ENCODE results near the gene ZNF219.

ZNF219 gene

DNA sequence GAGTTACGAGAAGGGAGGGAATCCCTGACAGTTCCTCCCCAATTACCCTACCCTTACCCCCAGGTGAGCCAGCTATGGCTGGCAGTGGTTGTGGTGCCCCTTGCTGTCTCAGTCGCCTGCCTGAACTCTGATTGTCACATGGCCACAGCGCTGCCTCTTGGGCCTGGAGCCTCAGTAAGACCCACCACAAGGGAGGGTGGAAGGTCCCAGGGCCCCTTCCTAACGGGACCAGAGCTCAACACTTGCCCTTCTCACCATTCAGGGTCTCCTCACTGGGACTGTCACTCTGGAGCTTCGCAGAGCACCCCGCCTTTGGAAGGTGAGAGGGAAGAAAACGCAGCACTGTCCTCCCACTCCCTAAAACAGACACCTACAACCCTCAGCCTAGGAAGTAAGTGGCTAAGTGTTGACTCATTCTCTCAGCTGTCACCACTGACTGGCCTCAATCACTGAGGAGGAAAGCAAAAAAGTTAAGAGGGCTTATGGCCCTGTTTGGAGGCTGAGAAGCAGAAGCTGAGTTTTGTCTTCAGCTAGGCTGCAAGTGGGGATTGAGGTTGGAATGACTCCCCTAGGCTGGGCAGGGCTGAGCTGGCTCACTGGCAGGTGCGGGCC lies 3.5 kb upstream of the ZNF219 start:
- DNase-seq = no peak

DNA sequence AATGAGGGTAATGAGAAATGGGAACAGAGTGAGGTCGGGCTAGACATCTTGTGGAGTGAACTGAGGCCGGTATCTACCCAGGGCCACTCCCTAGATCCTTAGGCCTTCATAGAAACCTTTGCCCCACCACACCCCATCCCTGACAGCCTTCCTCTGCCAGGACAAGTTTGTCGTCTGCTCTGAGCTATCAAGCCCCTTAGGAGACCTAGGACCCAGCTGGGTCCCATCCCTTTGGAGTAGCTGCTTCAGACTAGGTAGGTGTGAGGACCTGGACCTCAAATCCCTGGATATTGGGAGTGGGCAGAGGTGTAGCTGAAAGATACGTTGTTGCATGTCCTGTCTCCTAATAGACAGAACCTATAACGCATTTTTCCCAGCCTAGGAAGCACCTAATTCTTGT lies 2.5 kb upstream of the ZNF219 start, which contains the start of gene TMEM253:
TMEM253 (plus strand) TSS at position 136 of the 400 bp plus-strand sequence. CDS start 278 bp downstream, outside the sequence.
- no peak for DNase-seq

DNA sequence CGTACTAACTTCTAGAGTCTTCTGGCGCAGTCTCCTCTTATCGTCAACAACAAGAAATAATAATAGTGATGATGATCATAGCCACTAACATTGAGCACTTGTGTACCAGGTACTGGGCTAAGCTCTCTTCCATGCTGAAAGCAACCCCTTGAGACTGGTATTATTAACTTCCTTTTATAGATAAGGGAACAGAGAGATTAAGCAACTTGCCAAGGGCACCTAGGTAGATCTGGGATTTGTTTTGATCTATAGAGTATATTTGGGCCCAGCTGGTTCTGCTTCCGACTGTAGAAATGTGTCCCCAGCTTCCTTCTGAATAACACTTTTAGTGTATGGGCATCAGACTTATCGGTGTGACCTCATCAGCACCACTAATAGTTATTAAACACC lies 1.1 kb upstream of the ZNF219 start:
- DNase-seq = no peak

DNA sequence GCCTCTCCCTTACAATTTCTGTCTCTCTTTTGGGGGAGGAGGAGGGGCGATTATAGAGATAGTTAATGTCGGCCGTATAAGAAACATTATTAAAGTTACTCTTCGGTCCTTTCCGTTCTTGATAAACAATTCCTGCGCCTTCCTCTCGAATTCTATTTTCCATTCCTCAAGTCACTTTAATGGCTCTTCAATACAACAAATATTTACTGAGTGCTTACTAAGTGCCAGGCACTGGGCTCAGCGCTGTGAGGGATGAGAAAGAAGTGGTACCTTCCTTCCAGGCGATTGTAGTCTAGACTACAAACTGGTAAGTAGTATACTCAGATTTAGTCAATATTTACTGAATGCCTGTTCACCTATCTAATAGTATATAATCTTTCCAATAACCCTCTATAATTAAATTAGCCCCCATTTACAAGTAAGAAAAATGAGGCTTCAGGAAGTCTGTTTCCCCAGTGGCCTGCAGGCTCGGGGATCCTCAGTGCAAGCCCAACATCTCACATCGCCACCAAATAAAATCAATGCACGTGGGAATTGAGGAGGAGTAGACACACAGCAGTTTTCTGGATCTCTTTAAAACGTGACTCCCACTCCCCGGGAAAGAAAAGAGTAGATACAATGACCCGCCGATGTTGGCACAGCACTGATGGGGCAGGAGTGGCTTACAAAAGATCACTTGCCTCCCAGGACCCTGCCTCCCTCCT lies 589 bp upstream of the ZNF219 start:
- no peak for DNase-seq

DNA sequence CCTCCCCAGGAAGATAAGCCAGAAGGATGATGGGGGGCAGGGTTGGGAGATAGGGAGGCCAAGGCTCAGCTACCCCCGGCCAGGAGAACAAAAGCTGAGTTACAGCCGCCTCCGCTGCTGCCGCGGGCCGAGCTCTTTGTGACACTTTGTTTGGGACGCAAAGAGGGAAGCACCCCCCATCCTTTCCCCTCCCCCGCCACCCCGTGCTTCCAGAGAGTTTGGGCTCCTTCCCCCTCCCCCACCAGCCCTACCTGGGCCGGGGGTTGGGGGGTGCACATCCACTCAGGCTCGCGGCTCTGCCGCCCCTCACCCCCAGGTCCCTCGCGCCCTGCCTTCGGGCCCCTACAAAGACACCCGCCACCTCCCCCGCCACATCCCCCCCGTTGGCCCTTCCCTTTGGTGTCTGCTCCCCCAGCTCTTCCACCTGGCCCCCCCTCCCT lies 799 bp downstream of the ZNF219 start:
- DNase-seq = no peak

DNA sequence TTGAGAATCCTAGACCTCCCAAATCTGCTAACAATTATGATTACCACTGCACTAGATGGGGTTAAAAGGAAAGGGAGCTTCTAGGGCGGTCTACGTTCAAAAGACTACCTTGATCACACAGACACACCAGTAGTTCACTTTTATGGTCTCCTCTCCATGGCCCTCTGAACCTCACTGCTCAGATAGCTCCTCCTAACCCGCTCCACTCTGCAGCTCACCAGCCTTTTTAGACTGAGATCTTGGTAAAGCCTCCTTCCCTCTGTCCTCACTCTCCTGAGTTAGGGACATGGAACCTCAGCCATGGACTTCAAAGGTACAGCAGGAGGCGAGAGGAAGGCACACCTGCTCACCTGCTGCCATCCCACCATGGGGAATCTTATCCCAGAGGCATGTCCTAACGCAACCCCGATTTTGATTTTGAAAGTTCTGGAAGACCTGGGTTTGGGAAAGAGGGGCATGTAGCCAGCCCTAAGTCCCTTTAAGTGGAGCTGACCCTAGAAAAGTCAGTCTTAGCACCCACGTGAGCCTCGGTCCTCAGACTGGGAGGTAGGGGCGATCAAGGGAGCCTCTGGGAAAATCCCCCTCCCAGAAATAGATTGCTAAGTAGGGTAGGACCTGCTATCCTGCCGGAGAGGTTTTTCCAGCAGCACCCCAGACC lies 1.3 kb downstream of the ZNF219 start:
- DNase-seq = peak; percentile 23

DNA sequence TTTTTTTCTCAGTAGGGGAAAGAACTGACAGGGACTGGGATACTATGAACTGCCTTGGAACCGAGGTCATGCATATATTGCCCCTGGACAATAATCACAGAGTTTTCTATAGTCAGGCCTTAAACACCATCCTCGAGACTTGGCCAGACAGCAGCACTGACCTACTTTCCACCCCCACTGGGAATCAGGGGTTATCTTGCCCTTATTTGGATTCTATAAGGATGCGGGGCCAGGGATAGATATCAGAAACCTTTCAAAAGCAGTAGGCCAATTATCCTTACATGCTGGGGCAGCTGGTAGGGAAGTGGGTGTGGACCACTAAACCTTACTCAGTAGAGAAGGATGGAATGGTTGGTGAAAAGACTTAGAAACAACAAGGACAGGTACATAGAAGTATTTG lies 2.0 kb downstream of the ZNF219 start:
- no peak for DNase-seq

DNA sequence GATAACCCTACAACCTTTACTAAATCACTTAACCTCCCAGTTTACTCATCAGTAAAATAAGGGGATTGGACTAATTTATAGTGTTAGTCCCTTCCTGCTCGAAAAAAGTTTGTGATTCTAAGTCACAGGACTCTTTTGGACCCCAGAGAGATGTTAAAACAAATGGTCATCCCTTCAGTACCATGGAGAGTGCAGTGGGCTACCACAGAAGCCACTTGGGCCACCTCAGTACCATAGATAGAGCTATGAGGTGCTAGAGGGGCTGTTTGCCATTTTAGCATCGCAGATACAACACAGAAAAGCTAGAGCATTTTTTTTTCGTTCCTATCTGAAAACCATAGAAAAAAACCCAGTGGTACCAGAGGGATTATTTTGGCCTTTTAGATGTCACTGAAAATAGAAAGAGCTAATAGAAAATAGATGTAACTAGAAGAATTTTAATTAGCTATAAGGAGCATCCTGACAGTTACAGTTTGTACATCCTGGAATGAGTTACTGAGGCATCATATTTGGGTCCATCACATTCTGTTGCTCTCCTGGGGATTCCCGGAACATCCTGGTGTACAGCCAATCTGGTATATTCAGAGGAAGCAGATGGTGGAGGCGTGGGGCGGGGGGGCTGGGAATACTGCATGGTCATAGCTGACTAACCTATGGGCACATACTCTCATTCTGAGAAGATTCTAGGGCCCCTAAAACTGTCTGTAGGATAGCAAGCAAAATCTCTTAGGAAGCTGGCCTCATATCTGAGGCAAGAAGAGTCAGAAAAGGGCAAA lies 2.8 kb downstream of the ZNF219 start:
- DNase-seq = no peak

DNA sequence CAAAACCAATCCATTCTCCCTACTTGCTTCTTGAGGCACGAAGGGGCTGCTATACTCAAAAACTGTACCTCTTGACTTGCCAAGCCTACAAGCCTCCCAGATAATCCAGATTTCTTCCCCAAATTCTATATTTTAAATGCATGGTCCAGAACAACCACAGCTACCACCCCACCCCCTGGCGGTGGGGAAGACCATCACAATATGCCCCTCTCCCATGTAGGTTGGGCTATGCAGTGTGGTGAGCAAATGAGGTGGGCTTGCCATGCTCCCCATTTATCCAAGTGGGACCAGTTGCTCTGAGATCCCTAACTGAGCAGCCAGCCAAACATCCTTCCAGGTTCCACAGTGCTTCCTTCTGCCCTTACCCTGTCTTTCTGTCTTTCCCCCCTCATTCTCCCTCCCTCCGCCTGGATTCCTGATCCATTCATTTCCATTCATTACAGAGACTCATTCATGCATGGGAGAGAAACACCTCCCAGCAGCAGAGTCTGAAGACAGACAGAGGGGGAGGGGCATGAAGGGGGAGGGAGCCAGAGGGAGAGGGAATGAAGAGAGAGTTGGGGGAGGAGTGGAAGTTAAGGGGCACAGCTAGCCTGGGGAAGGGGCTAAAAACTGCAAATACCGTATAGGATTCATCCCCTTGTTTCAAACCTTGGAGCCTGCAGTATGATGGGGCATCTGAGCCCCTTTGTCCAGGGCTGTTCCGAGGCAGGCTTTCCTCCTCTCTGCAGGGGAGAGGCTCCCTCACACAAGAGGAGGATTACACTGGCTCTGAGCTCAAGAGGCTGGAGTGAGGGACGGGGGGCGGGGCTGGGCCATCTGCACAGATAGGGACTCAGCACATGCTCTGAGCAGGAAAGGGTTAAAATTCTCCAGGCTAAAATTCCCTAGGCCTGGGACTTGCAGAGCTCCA lies 4.4 kb downstream of the ZNF219 start:
- DNase-seq = peak; percentile 92

DNA sequence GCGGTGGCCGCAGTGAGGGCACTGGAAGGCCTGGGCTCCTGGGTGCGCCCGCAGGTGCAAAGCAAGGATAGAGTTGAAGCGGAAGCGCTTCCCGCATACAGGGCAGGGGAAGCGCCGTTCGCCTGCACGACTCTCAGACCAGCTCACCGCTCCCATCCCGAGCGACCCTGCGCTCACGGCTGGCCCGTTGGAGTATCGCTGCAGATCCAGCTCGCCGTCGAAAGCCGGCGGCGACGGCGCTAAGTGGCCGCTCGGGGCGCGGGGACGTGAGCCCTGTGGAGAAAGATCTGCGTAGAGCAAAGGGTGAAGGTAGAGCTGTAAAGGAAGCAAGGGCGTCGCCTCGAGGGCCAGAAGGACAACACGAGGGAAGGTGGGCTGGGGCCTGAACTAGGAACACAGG lies 5.4 kb downstream of the ZNF219 start:
- no peak for DNase-seq

DNA sequence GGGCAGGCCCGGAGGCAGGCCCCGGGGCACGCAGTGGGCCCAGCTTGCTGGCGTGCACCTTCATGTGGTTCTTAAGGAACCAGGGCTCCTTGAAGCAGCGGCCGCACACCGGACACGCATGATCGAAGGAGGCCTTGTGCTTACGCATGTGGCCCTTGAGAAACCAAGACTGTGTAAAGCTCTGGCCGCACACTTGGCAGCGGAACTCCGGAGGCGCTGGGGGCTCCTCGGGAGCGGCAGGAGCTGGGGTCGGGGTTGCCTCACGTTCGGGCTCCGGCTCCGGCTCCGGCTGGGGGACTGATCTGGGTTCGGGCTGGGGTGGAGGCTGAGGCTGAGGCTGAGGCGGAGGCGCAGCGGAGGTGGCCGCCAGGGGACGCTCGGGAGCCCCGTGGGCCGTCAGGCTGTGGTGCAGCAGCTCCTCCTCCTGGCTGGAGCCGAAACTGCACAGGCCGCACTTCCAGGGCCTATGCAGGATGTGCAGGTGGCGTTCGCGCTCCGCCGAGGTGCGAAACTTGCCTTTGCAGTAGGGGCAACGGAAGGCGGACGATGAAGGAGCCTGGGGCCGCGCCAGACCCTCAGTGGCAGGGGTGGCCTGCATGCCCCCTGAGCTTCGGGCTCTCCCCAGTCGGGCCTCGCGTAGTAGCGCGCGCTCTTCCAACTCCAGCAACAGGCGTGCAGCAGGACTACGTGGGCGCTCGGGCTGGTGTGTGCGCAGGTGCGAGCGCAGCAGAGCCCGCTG lies 6.0 kb downstream of the ZNF219 start:
- DNase-seq = no peak

DNA sequence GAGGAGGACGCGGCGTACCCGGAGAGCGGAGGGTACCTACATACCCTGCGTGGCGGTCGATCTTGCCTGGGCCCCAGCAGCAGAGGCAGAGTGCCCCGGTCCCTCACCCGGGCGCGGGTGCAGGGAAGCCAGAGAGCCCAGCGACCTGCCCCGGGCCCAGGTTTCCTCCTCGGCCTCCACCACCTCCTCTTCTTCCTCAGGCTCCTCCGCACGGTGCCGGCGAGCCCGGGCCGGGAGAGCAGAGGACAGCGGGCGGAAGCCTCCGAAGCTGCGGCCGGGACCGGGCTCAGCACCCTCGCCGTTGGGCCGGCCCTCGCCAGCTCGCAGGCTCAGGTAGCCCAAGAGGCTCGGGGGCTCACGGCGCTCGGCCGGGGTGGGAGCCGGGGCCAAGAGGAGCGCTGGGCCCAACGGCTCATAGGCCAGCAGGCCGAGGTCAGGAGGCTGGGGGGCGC lies 6.6 kb downstream of the ZNF219 start:
- DNase-seq = no peak

DNA sequence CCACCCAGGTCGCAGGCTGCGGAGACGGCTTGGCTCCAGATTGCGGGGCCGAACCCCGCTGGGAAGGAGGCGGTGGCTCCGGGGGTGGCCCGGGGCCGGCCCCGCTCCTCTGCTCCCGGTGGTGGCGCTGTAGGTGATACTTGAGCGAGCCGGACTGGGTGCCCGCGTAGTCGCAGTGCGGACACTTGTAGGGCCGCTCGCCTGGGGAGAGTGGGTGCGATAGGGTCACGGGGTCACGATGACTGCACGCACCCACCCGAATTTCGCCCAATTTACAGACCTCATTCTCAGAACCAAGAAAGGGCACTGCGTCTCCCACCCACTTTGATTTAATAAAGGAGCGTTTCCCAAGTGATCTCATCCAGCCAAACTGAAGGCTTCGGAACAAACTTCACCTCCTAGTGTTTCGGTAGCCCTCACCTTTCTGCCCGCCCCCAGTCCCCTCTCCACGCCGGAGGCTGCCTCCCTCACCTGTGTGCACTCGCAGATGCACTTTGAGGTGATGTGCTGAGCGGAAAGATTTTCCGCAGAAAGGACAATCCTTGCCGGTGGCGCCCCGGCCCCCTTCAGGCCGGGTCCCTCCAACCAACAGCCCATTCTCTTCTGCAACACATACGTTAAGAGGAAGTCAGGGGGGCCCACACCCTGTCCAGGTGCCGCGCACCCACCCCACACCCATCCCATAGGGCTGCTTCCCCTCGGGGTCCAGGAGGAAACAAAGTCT lies 7.4 kb downstream of the ZNF219 start:
- DNase-seq = no peak

DNA sequence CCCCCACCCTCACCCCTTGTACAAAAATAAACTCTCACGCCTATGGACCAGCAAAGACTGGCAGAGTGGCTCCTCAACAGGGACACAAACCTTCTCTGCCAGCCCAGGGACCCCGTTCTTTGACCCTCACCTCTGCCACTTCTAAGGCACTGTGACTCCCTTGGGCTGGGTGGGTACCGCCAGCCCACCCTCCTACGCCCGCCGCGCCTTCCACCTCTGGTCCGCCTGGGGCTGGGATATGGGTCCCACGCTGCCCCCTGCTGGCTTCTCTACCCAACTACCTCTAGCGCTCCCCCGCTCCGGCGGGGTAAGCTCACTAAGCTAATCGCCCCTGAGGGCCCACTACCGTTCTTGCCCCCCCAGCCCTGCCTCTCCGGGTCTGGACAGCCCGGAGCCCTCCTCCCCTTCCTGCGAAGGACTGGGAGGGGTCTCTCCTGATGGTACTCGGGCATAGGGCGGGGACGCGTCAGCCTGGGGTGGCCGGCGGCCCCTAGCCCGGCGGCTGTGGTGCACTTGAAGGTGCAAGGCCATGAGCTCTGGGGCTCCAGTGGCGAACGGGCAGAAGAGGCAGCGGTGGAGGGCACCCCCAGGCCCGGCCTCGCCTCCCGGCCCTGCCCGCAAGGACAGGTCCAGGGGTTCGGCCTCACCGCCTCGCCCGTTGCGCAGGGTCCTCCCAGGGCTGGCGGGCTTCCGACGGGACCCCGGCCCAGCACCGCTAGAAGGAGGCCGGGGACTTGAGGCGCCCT lies 8.1 kb downstream of the ZNF219 start:
- no peak for DNase-seq

DNA sequence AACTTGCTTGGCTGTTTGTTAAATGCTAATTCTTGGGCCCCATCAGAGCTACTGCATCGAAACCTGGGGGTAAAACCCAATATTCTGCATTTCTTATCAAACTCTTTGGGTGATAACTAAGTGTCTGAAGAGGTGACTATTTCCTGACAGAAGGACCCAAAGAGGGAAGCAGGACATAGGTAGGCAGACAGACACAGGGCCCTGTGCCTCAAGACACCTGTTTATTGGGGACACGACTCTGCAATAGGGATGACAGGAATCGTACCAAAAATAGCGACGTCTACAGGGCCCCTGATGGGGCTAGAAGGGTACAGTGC lies 8.6 kb downstream of the ZNF219 start:
- DNase-seq = no peak

DNA sequence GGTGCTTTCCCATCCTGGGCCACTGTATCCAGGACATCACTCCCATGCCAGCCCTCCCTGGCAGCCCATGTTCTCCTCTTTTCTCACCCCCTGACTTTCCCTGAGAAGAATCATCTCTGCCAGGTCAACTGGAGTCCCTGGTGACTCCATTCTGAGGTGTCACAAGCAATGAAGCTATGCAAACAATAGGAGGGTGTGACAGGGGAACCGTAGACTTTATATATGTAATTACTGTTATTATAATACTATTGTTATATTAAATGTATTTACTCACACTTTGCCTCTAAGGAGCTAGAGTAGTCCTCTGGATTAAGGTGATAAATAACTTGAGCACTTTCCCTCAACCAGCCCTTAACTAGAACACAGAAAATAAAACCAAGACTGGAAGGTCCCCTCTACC lies 9.2 kb downstream of the ZNF219 start:
- DNase-seq = no peak

DNA sequence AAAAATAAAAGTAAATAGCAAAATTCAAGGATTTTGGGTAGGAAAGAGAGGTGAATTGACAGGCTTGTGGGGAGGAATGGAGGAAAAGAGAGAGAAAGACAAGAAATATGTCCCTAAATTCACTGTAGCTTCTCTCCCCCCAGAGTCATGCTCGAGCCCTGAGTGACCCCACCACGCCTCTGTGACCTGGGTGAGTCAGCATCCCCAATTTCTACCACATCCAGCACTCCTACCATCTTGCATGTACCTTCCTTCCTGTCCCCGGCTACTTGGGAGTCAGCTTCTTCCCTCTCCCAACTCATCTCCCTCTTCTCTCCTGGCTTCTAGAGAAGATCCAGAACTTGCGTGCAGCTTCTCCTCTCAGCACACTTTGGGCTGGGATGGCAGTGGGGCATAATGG lies 9.8 kb downstream of the ZNF219 start:
- no peak for DNase-seq

DNA sequence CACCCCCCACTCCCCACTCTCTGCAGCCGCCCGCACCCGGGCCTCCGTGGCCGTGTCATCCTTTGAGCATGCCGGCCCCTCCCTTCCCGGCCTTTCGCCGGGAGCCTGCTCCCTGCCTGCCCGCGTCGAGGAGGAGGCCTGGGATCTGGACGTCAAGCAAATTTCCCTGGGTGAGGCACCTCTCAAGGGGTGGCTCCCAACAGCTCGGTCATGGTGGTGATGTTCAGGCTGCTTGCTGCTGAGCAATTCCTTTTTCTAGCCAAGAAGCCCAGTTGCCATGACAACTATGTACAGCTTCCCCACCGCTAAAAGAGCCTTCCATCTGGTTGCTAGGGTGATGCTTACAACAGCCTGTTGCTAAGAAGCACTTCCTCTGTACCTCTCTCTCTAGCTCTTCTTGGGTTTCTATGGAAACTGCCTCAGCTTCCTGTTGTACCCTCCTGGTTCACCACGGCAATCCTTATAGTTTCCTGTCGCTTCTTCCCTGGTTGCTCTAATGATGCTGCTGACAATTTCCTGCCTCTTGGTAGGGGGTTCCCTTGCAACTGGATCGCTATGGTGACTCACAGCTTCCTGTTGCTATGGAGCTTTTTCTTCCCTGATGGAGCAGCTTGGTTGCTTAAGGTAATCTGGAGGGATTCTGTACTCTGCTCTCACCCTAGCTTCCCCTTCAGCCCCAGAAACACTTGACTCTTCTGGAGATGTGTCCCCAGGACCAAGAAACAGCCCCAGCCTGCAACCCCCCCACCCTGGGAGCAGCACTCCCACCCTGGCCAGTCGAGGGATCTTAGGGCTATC lies 11.0 kb downstream of the ZNF219 start:
- peak; percentile 95 for DNase-seq

DNA sequence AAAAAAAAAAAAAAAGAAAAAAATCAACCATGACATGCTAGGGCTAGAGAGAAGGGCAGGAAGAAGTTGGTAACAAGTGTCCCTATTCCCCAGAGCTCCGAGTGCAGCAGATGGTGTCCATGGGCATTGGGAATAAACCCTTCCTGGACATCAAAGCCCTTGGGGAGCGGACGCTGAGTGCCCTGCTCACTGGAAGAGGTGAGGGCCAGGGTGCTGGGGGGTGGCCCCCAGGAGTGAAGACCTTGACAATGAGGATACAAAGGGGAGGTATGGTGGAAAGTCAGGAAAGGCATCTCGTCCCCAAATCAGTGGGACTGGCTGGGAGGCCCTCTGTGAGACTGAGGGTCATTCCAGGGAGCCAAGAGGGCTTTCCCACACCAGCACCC lies 11.6 kb downstream of the ZNF219 start:
- DNase-seq = no peak

Data from NCI-H2227 treated with DMSO at 0.1 percent for 48 hours (cell line).